Measurements from ENCODE around the gene PRKCH.
A peak's percentile ranks its signal among the peaks of the same experiment; 100 is the strongest.

PRKCH gene

GRCh38 chr14:61372842-61373555 is 51.6 kb downstream of the PRKCH start:
- peaks cover 0 to 4% of the 10 kb centered on the region in 2 donors for H3K27me3 Mint-ChIP-seq
- H3K4me3 Mint-ChIP-seq = no peak overlapping the region
- no peaks in the 10 kb centered on the region for H3K4me1 Mint-ChIP-seq
- no peak for ATAC-seq (replicated peaks)
- H3K36me3 Mint-ChIP-seq = peaks cover 23 to 29% of the 10 kb centered on the region in 2 donors
- no peak for DNase-seq
- H3K9me3 Mint-ChIP-seq = peaks cover 28% of the 10 kb centered on the region in 2 donors
- H3K27ac Mint-ChIP-seq = no peak overlapping the region

GRCh38 chr14:61374284-61374683 is 52.9 kb downstream of the PRKCH start:
- peaks cover 3 to 9% of the 10 kb centered on the region in 2 donors for H3K4me1 Mint-ChIP-seq
- no peak for ATAC-seq (replicated peaks)

GRCh38 chr14:61375218-61375617 is 53.8 kb downstream of the PRKCH start:
- DNase-seq (no peak), ATAC-seq (replicated peaks) (no peak)
- Mint-ChIP-seq H3K4me1 (peaks cover 9 to 19% of the 10 kb centered on the region in 2 donors), H3K4me3 (no peak overlapping the region), H3K27me3 (no peaks in the 10 kb centered on the region), H3K27ac (no peak overlapping the region), H3K9me3 (peaks cover 28 to 33% of the 10 kb centered on the region in 2 donors), H3K36me3 (peaks cover 23 to 33% of the 10 kb centered on the region in 2 donors)

More at GRCh38 chr14:61374284-61374683, 52.9 kb downstream of the PRKCH start:
- Mint-ChIP-seq H3K9me3 (peaks cover 28 to 33% of the 10 kb centered on the region in 2 donors), H3K36me3 (peaks cover 23 to 33% of the 10 kb centered on the region in 2 donors), H3K27me3 (no peaks in the 10 kb centered on the region), H3K4me3 (no peak overlapping the region), H3K27ac (no peak overlapping the region)
- DNase-seq = no peak

GRCh38 chr14:61376314-61376713 is 54.9 kb downstream of the PRKCH start:
- H3K36me3 Mint-ChIP-seq = peaks cover 23 to 33% of the 10 kb centered on the region in 2 donors
- no peak overlapping the region for H3K4me3 Mint-ChIP-seq
- no peak overlapping the region for H3K27ac Mint-ChIP-seq

GRCh38 chr14:61377749-61378148 is 56.4 kb downstream of the PRKCH start:
- DNase-seq (no peak), ATAC-seq (replicated peaks) (no peak)
- Mint-ChIP-seq H3K4me3 (no peak overlapping the region), H3K36me3 (peaks cover 23 to 33% of the 10 kb centered on the region in 2 donors), H3K27me3 (no peaks in the 10 kb centered on the region), H3K4me1 (peaks cover 9 to 20% of the 10 kb centered on the region in 2 donors), H3K9me3 (peaks cover 28 to 33% of the 10 kb centered on the region in 2 donors), H3K27ac (no peak overlapping the region)

More at GRCh38 chr14:61376314-61376713, 54.9 kb downstream of the PRKCH start:
- ATAC-seq (replicated peaks) (no peak), DNase-seq (no peak)
- H3K4me1 Mint-ChIP-seq = peaks cover 9 to 20% of the 10 kb centered on the region in 2 donors
- no peaks in the 10 kb centered on the region for H3K27me3 Mint-ChIP-seq
- H3K9me3 Mint-ChIP-seq = peaks cover 28 to 33% of the 10 kb centered on the region in 2 donors

GRCh38 chr14:61379639-61380184 is 58.3 kb downstream of the PRKCH start:
- Mint-ChIP-seq H3K36me3 (peaks cover 14 to 23% of the 10 kb centered on the region in 2 donors), H3K4me1 (peaks cover 9 to 20% of the 10 kb centered on the region in 2 donors), H3K27me3 (peaks cover 0 to 6% of the 10 kb centered on the region in 2 donors), H3K27ac (no peak overlapping the region), H3K4me3 (peak overlapping the region in 1 of 2 donors; percentile 6), H3K9me3 (peaks cover 21 to 24% of the 10 kb centered on the region in 2 donors)
- DNase-seq = no peak
- peak; percentile 75 to 78 for ATAC-seq (replicated peaks)

- DNase-seq (no peak), ATAC-seq (replicated peaks) (no peak)
- H3K36me3 Mint-ChIP-seq = peaks cover 8 to 14% of the 10 kb centered on the region in 2 donors
- H3K27ac Mint-ChIP-seq = no peak overlapping the region
- H3K4me3 Mint-ChIP-seq = no peak overlapping the region
- H3K27me3 Mint-ChIP-seq = peaks cover 0 to 6% of the 10 kb centered on the region in 2 donors
- H3K4me1 Mint-ChIP-seq = peaks cover 9 to 20% of the 10 kb centered on the region in 2 donors
- H3K9me3 Mint-ChIP-seq = peaks cover 12 to 14% of the 10 kb centered on the region in 2 donors
These were observed 59.6 kb downstream of the PRKCH start for GRCh38 chr14:61380984-61381383.

- Mint-ChIP-seq H3K27ac (no peak overlapping the region), H3K4me3 (no peak overlapping the region), H3K9me3 (peaks cover 7 to 9% of the 10 kb centered on the region in 2 donors), H3K36me3 (peaks cover 4 to 8% of the 10 kb centered on the region in 2 donors), H3K27me3 (peaks cover 0 to 6% of the 10 kb centered on the region in 2 donors), H3K4me1 (peaks cover 9 to 20% of the 10 kb centered on the region in 2 donors)
- DNase-seq (no peak), ATAC-seq (replicated peaks) (no peak)
These were observed 60.2 kb downstream of the PRKCH start for GRCh38 chr14:61381553-61381952.

- no peak for ATAC-seq (replicated peaks)
- Mint-ChIP-seq H3K36me3 (peaks cover 1 to 4% of the 10 kb centered on the region in 2 donors), H3K9me3 (peaks cover 0 to 4% of the 10 kb centered on the region in 2 donors), H3K4me3 (no peak overlapping the region), H3K27me3 (peaks cover 0 to 6% of the 10 kb centered on the region in 2 donors), H3K4me1 (peaks cover 10 to 20% of the 10 kb centered on the region in 2 donors), H3K27ac (no peak overlapping the region)
- no peak for DNase-seq
These were observed 61.5 kb downstream of the PRKCH start for GRCh38 chr14:61382842-61383241.

GRCh38 chr14:61385002-61385685 is 63.8 kb downstream of the PRKCH start:
- Mint-ChIP-seq H3K9me3 (no peaks in the 10 kb centered on the region), H3K4me3 (no peak overlapping the region), H3K4me1 (peaks cover 2 to 10% of the 10 kb centered on the region in 2 donors), H3K27ac (no peak overlapping the region), H3K27me3 (peaks cover 0 to 6% of the 10 kb centered on the region in 2 donors), H3K36me3 (no peaks in the 10 kb centered on the region)
- DNase-seq = no peak
- ATAC-seq (replicated peaks) = no peak

- H3K4me1 Mint-ChIP-seq = peaks cover 0 to 10% of the 10 kb centered on the region in 2 donors
- no peaks in the 10 kb centered on the region for H3K9me3 Mint-ChIP-seq
- no peak for DNase-seq
- no peak overlapping the region for H3K27ac Mint-ChIP-seq
- H3K27me3 Mint-ChIP-seq = peaks cover 0 to 6% of the 10 kb centered on the region in 2 donors
- H3K36me3 Mint-ChIP-seq = no peaks in the 10 kb centered on the region
- H3K4me3 Mint-ChIP-seq = no peak overlapping the region
- ATAC-seq (replicated peaks) = no peak
These were observed 64.9 kb downstream of the PRKCH start for GRCh38 chr14:61386173-61386772.

GRCh38 chr14:61387076-61387475 is 65.7 kb downstream of the PRKCH start:
- ATAC-seq (replicated peaks) (no peak), DNase-seq (no peak)

GRCh38 chr14:61388173-61388975 is 67.0 kb downstream of the PRKCH start:
- Mint-ChIP-seq H3K27ac (peak overlapping the region; percentile 88), H3K36me3 (no peaks in the 10 kb centered on the region), H3K4me1 (peaks cover 0 to 10% of the 10 kb centered on the region in 2 donors), H3K4me3 (peak overlapping the region; percentile 42 to 54), H3K27me3 (peaks cover 0 to 6% of the 10 kb centered on the region in 2 donors), H3K9me3 (no peaks in the 10 kb centered on the region)
- ATAC-seq (replicated peaks) (peak; percentile 85 to 88), DNase-seq (peak; percentile 20)

More at GRCh38 chr14:61387076-61387475, 65.7 kb downstream of the PRKCH start:
- H3K4me3 Mint-ChIP-seq = no peak overlapping the region
- no peaks in the 10 kb centered on the region for H3K9me3 Mint-ChIP-seq
- H3K27me3 Mint-ChIP-seq = peaks cover 0 to 6% of the 10 kb centered on the region in 2 donors
- H3K4me1 Mint-ChIP-seq = peaks cover 0 to 10% of the 10 kb centered on the region in 2 donors
- H3K36me3 Mint-ChIP-seq = no peaks in the 10 kb centered on the region
- no peak overlapping the region for H3K27ac Mint-ChIP-seq

Measured in stimulated activated naive B cell treated with anti-CD40 and anti-IgM and Interleukin-4, amounts not matched to agents 10 μg/mL and 1 μg/mL and 100 μg/mL, for 72 hours (primary cell).